ENCODE data around the gene UBE2L3. TPM values are rescaled to one million over a fixed set of nuclear protein-coding genes. Genes with fewer than 3 reads are reported as not detected.
"Not testable (repeated sequence)": the region's sequence is repeated elsewhere in the genome, so short reads cannot be mapped to it uniquely, and the experiment has no call there.

Gene UBE2L3
- total RNA-seq, 1 experiment from 2014 or later, result 61.0 TPM

DNA sequence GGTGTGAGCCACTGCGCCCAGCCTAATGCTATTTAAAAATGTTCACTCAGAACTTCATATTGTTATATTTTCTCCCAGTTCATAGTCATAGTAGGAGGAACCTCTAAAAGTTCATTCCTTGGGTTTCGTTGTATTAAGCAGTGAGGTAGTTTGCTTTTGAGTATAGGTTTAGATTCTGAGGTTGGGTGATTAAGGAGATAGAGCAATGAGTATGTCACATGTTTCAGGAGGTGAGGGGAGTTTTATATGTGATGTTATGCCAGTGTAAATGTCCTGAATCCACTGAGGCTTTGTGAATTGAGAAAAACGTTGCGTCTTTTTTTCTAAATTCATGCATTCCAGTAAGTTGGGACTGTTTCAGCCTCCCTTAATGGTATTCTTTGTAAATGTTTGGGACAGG is 4.2 kb downstream of the UBE2L3 start:
- no peak for DNase-seq (ENCODE audit: low spot score)

DNA sequence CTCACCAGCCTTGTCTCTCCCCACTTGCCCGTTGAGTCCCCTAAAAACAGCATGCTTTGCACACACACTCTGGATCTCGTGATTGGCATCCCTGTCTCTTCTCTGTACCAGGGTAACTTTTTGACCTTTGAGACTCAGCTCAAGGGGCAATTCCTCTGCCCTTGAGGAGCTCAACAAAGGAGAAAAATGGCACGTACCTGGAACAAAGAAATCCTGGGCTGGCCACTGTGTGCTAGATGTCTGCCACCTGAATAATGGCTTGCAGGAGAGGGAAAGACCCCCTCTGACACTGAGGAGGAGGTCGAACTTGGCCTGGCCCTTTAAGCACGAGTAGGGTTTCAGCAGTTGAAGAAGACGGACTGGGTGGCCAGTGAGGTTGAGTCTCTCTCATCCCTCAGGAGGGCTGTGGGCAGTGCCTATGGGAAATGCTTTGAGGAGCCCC is 5.8 kb downstream of the UBE2L3 start:
- no peak for DNase-seq (ENCODE audit: low spot score)

DNA sequence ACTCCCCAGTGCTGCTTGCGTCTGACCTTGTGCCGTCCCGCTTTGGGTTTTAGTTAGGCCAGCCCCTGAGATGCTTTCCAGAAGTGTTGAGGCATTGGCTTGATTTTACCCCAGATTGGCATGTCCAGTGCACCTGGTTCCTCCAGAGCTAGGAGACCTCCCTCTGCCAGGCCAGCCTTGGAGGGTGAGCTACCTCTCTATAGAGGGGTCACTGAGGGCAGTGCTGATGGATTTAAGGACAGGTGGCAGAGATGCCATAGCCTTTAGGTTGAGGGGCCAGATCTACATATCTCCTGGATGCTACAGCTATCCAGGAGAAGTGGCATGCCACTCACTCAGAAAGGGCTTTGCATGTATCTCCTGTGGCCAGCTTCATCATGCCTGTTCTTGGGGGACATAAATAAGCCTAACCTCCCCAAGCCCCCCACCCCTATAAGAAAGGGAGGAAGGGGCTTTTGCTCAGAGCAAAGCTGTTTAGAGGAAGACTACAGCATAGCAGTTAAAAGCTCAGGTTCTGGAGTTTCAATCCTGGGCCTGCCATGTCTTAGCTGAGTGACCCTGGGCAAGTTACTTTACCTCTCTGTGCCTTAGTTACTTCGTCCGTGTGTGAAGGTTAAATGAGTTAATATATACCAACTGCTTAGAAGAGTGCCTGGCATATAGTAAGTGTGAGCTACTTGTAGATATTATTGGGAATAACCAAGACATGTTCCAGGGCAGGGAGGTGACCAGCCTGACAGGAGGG is 6.4 kb downstream of the UBE2L3 start:
- DNase-seq (ENCODE audit: low spot score), result no peak

DNA sequence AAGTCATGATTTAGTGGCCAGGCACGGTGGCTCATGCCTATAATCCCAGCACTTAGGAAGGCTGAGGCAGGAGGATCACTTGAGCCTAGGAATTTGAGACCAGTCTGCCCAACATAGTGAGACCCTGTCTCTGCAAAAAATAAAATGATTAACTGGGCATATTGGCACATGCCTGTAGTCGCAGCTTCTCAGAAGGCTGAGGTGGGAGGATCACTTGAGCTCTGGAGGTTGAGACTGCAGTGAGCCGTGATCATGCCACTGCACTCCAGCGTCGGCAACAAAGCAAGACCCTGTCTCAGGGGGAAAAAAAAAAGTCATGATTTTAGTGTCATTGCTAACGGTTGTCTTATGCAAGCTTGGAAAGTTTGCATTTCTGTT is 11.9 kb downstream of the UBE2L3 start:
- no peak for DNase-seq (ENCODE audit: low spot score)

DNA sequence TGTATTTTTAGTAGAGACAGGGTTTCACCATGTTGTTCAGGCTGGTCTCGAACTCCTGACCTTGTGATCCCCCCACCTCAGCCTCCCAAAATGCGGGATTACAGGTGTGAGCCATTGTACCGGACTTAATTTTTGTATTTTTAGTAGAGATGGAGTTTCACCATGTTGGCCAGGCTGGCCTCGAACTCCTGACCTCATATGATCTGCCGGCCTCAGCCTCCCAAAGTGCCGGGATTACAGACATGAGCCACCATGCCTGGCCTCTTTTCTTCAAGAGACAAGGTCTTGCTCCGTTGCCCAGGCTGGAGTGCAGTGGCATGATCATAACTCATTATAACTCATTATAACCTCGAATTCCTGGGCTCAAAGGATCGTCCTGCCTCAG is 13.1 kb downstream of the UBE2L3 start:
- DNase-seq (ENCODE audit: low spot score), result not testable (repeated sequence)

DNA sequence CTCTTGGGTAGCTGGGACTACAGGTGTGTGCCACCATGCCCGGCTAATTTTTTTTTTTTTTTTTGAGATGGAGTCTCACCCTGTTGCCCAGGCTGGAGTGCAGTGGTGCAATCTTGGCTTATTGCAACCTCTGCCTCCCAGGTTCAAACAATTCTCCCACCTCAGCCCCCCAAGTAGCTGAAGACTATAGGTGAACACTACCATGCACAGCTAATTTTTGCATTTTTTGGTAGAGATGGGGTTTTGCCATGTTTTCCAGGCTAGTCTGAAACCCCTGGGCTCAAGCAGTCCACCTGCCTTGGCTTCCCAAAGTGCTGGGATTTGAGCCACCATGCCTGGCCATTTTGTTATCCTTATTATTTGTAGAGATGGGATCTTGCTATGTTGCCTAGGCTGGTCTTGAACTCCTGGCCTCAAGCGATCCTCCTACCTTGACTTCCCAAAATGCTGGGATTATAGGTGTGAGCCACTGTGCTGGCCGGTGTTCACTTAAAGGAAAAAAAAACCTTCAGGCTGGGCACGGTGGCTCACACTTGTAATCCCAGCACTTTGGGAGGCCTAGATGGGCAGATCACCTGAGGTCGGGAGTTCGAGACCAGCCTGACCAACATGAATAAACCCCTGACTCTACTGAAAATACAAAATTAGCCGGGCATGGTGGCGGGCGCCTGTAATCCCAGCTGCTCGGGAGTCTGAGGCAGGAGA is 13.6 kb downstream of the UBE2L3 start:
- DNase-seq (ENCODE audit: low spot score), result not testable (repeated sequence)

DNA sequence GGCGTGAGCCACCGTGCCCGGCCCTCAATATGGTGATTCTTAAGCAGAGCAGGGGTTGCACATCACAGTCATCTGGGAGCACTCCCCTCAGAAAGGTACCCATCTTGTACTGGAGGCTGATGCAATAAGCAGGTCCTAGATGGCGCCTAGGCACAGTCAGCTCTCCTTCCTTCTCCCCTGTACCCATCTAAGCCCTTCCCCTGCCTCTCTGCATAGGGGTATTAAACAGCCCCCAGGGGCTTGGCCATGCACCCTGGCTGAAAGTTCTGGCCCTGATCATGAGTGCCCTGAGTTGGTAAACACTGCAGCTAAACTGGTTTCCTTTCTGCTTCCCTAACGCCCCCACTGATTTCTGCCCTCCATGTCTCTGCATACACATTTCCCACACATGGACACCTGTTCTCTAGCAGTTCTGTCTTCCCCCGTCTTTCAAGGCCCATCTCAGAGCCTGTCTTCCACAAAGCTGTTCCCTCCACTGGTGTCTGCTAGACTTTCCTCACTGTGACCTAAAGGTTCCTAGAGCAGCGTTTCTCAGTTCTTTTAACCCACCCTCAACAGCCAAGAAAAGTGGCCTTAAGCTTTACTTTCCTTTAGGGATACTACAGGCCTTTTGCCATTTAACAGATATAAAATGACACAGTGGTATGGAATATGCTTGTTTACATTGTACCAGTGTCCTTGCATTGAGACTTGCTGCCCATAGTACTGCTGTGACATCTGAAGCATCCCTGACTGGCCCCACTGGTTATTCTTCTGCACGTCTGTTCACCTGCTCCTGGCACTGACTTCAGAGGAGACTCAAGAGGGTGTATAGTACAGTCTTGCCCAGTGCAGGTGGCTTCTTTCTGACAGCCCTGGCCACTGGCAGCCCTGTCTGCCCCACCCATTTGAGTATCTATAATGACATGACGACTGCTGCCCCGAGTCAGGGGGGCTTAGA is 15.6 kb downstream of the UBE2L3 start:
- no peak for DNase-seq (ENCODE audit: low spot score)

DNA sequence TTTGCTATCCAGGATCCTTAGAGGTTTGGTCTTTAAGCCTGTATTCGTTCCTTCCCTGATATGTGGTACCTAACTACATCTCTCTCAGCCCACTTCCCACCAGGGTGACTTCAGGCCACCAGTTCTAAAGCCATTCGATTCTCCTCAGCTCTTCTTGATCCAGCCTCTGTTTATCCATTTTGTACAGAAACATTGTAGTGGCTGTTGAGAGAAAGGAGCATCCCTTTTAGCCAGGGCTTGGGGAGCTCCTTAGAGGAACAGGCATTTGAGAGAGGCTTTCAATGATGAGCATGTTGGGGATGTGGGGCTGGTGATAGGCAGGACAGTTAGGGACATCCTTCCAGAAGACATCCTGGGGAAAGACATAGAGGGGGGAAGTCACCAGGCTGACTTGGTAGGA is 17.9 kb downstream of the UBE2L3 start:
- no peak for DNase-seq (ENCODE audit: low spot score)

DNA sequence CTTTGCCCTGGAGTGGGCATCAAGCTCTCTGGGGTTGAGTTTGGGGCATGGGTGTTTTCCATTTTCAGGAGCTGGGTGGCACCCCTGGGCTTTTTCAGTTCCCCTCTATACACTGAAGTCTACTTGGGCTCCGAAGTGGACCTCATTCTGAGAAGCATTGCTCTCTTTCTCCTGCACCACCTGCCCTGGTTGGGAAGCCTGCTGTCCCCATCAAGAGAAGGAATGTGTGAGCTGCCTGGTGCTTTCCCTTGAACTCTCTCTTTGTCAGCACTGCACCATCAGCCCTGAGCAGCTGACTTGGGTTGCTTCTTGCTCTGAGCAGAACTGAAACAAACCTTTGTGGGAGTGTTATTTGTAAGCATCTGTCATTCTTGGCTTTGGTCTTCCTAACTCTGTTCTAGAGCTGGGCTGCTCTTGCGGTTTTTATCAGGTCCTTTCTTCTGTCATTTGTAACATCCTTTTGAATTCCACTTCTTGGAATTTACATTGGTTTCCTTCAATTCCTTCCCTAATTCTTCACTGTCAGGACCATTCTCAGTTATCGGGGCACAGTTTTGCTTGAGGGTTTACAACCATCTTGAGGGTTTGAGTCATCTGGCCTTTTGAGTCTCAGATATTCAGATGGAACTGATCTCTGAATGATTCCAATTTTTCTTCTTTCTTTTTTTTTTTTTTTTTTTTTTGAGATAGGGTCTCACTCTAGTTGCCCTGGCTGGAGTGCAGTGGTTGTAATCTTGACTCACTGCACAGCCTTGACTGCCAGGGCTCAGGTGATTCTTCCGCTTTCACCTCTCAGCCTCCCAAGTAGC is 20.5 kb downstream of the UBE2L3 start:
- DNase-seq (ENCODE audit: low spot score), result no peak

DNA sequence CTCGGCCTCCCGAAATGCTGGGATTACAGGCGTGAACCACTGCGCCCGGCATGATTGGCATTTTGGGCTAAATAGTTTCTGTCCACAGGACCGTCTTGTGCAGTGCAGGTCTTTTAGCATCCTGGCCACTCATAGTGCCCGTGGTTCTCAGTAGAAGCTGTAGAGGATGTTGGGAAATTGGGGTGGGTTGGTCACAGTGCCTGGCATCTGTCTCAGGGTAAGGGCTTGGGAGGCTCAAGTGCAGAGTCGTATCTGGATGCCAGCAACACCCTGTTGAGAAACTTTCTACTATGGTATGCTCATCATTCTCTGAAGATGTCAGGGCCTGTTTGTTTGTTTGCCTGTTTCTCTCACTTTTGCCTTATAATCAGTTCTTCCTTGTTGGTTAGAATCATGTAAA is 21.9 kb downstream of the UBE2L3 start:
- DNase-seq (ENCODE audit: low spot score), result no peak

DNA sequence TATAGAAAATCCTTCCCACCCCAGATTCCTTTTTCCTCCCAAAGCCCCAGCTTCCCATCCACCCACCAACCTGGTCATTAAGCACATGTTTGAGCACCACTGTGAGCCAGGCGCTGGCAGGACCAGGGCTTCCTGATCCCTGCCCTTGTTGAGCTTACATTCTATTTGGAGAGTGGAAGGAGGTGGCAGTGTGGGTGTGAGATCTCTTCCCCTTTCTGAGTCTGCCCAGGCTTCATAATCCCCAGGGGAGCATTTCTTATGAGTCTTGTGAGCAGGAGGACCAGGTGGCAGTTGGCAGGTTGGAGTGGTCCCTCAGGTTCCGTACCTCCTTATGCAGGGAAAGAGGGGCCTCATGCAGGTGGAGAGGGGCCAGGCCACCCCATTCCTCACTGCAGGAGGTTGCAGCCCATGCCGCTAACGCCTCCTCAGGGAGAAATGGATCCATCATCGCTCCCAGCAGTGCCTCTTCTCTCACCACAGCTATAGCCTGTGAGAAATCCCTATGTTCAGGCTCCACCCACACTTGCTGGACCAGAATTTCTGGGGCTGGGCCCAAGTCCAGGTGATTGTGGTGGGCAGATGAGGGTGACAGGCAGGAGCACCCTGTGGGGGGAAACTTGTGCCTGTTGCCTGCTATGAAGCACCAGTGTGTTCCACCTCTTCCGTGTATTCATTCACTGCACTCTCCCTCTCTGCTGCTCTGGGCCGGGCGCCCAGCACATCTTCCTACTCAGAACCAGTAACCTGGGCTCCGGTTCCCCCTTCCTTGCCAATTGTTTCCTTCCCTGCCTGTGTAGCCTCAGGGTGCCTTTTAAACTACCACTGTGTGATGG is 23.5 kb downstream of the UBE2L3 start:
- DNase-seq (ENCODE audit: low spot score), result no peak

DNA sequence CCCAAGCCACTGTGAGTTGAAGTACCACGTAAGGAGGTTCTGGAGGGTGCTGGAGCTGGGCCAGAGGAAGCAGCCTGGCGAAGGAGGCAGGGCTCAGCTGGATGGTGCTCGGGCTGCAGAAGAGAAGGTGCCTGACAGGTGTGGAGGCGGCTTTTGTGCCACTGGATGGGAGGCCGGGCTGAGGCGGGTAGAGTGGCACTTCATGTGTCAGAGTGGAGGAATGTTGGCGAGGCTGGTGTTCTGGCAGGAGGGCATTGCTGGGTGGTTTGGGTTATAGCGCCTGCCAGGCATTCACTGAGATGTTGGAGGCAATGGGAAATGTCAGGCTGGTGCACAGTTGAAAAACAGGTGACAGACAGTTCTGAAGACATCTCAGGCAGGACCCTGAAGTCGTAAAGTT is 24.2 kb downstream of the UBE2L3 start:
- DNase-seq (ENCODE audit: low spot score), result no peak

DNA sequence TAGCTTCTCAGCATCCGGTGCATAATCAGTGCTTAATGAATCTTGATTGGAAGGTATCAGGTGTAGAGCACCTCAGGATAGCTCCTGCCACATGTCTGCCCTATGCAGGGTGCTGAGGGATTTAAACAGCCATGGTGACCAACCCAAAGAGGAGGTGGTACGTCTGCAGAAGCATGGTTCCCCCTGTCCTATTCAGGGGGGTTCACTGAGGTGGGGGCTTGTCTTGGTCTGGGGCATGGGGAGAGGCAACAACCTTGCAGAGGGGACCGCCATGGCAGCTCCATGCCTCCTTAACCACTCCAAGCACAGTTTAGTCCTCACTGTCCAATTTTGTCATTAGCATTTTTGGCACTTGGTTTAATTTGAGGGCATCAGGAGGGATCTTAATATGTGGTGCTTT is 24.9 kb downstream of the UBE2L3 start:
- DNase-seq (ENCODE audit: low spot score), result no peak

DNA sequence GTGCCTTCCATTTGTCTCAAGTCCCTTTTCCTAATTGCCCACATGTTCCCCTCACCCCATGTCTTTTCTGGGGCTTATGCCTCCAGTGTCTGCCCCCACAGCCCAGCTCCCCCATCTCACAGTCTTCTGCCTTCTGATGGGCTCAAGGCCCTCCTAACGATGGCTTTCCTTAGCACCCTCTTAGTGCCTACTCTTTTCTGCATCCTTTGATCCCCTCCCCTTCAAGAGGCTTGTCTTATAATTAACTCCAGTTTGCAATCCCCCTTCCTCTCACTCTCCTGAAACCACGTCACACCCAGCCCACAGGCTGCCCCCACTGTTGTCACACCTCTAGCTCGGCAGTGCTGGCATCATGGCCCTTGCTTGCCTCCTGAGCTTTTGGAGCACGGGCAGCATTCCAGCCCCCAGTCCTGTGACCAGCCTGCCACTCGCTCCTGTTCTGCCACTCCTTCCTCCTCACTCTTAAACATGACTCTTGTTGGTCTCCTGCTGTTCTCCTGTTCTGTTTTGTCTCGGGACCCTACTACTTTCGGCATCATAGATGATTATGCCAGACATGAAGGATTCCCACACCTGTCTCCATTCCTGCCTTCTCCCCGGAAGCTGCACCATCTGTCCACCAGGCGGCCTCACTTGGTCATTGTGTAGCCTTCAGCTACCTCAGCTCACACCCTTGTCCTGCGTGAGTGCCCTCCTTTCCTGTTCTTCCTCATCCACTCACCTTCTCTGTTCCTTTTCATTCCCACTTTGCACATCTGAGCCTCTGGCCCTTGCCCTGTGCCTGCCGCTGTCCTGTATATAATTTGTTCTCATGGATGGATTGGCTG is 26.1 kb downstream of the UBE2L3 start:
- DNase-seq (ENCODE audit: low spot score), result no peak

DNA sequence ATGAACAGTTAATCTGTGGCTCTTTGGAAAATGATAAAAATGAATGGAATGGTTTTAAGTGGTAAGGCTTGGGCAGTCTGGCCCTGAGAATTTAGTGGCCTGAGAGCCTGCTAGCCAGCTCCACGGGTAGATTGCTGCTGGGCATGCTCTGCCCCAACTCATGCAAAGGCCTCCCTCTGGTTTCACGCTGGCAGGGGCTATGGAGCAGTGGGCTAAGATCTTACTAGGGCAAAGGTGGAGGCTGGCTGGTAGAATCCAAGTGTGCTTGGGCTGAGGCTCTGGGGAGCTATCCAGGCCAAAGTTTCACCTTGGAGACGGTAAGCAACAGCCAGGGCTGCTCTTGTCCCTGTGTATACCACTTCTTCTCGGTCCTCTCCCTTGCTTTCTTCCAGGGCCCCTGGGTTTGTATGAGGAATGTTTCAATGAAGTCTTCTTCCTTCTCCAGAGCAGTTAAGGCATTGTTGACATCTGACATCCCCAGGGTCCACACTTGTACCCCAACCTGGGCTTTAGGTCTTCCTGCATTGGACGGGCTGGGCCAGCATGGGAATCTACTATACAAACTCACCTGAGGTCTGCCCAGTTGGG is 27.4 kb downstream of the UBE2L3 start:
- no peak for DNase-seq (ENCODE audit: low spot score)

DNA sequence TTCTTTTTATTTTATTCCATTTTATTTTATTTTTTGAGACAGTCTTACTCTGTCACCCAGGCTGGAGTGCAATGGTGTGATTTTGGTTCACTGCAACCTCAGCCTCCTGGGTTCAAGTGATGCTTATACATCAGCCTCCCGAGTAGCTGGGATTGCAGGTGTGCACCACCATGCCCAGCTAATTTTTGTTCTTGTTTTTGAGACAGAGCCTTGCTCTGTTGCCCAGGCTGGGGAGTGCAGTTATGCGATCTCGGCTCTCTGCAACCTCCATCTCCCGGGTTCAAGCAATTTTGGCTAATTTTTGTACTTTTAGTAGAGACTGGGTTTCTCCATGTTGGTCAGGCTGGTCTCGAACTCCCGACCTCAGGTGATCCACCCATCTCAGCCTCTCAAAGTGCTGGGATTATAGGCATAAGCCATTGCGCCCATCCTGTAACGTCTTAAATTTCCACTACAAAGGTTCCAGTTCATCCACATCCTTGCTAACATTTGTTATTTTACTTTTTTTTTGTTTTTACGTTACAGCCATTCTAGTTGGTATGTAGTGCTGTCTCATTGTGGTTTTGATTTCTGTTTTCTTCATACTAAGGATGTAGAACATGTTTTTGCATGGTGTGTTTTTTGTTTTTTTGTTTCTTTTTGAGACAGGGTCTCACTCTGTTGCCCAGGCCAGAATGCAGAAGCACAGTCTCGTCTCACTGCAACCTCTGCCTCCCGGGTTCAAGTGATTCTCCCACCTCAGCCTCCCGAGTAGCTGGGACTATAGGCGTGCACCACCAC is 29.0 kb downstream of the UBE2L3 start:
- not testable (repeated sequence) for DNase-seq (ENCODE audit: low spot score)

DNA sequence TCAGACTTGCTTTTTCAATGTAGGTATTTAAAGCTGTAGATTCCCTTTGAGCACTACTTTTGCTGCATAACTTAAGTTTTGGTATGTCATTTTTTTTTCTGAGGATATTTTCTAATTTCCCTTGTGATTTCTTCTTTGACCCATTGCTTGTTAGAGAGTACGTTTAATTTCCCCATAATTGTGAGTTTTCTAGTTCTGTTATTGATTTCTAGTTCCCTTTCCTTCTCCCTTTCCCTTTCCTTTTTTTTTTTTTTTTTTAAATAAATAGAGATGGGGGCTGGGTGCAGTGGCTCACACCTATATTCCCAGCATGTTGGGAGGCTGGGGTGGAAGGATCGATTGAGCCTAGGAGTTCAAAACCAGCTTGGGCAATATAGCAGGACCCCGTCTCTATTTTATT is 30.8 kb downstream of the UBE2L3 start:
- DNase-seq (ENCODE audit: low spot score), result no peak

DNA sequence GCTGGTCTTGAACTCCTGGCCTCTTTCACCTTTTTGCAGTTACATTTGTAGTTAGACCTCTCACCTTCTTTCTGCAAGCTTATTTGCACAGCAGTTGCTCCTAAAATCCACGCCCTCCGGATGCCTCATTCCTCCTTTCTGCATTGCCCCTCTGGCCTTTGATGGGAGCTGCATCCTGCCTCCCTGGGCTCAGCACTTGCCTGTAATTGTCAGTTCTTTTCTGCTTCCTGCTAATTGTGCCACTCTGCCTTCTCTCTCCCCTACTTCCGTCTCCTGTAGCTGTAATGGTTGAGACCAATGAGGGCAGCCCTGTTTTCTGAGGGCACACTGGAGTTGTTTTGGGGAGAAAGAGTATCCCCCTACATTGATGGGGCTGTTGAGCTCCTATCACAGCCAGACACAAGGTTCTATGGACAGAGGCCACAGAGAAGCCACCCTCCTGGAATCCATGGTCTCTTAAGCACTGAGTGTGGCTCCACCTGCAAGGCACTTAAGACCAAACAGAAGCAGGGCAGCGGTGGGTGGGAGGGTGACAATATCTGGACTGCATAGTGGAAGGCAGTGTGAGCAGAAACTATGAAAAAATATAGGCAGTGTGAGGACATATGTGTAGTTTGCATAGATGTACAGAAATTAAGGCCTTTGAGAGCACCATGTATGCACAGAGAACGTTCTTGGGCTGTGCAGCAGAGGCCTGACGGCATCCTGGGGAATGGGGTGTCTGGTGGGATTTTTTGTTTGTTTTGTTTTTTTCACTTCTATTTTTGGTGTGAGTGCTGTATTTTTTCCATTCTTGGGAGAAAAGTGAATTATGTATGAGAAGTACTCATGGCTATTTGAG is 31.8 kb downstream of the UBE2L3 start:
- DNase-seq (ENCODE audit: low spot score), result no peak
